Mesendoderm (in vitro differentiated cells): ENCODE data around the gene ZSWIM6.

Source experiments
- DNase-seq: peaks from one replicate; pipeline ENCODE4 v3.0.0; 2013
- H2AK5ac ChIP-seq: 2 replicates; pipeline ENCODE4 v1.6.1; 2013; ENCODE audit warnings: low read length, inconsistent platforms
- H2BK120ac ChIP-seq: 2 replicates; pipeline ENCODE4 v1.6.1; 2013; ENCODE audit warnings: low read depth, mild to moderate bottlenecking, low read length, moderate library complexity, mixed read lengths
- H2BK15ac ChIP-seq: replicated peaks from 2 replicates; pipeline ENCODE4 v1.6.1; 2013; ENCODE audit warnings: low read depth, mild to moderate bottlenecking, moderate library complexity
- H2BK5ac ChIP-seq: 2 replicates; pipeline ENCODE4 v1.6.1; 2013; ENCODE audit warnings: low read length, inconsistent platforms
- H3K18ac ChIP-seq: 2 replicates; pipeline ENCODE4 v1.6.1; 2013; ENCODE audit warnings: mild to moderate bottlenecking, low read length, mixed read lengths
- H3K23ac ChIP-seq: one replicate; pipeline ENCODE4 v1.6.1; 2013; ENCODE audit warnings: low read length
- H3K27ac ChIP-seq: 2 replicates; pipeline ENCODE4 v1.5.1; 2013; ENCODE audit warnings: low read depth, mild to moderate bottlenecking, inconsistent platforms, low read length, moderate library complexity
- H3K27me3 ChIP-seq: 2 replicates; pipeline ENCODE4 v1.6.1; 2013; ENCODE audit warnings: low read length, control low read depth, mild to moderate bottlenecking, inconsistent platforms; ENCODE audit not compliant: insufficient read depth, poor library complexity
- H3K36me3 ChIP-seq: 2 replicates; pipeline ENCODE4 v1.6.1; 2013; ENCODE audit warnings: low read length, inconsistent platforms; ENCODE audit not compliant: control insufficient read depth, insufficient read depth
- H3K4ac ChIP-seq: one replicate; pipeline ENCODE4 v1.6.1; 2013; ENCODE audit warnings: low read depth, mild to moderate bottlenecking, low read length, moderate library complexity
- H3K4me1 ChIP-seq: 2 replicates; pipeline ENCODE4 v1.6.1; 2013; ENCODE audit warnings: low read depth, low read length, inconsistent platforms; ENCODE audit not compliant: control insufficient read depth
- H3K4me2 ChIP-seq: 2 replicates; pipeline ENCODE4 v1.6.1; 2013; ENCODE audit warnings: low read length
- H3K4me3 ChIP-seq: 2 replicates; pipeline ENCODE4 v1.5.1; 2013; ENCODE audit warnings: mild to moderate bottlenecking, low read length
- H3K56ac ChIP-seq: one replicate; pipeline ENCODE4 v1.6.1; 2013; ENCODE audit warnings: low read length
- H3K79me1 ChIP-seq: 2 replicates; pipeline ENCODE4 v1.6.1; 2013; ENCODE audit warnings: low read length, inconsistent platforms
- H3K79me2 ChIP-seq: 2 replicates; pipeline ENCODE4 v1.6.1; 2013; ENCODE audit warnings: mild to moderate bottlenecking, low read length; ENCODE audit not compliant: control insufficient read depth, insufficient read depth
- H3K9ac ChIP-seq: 2 replicates; pipeline ENCODE4 v1.6.1; 2013; ENCODE audit warnings: low read length, inconsistent platforms
- H4K5ac ChIP-seq: one replicate; pipeline ENCODE4 v1.6.1; 2013; ENCODE audit warnings: low read length
- H4K8ac ChIP-seq: one replicate; pipeline ENCODE4 v1.6.1; 2013; ENCODE audit warnings: low read depth, mild to moderate bottlenecking, control low read depth, low read length, moderate library complexity
- WGBS: extraction: QIAGEN DNeasy Blood & Tissue Kit; methylation state at CpG from one replicate; pipeline ENCODE4 v1.1.7; 2013; ENCODE audit warnings: low lambda C conversion rate, missing lambda C conversion rate; ENCODE audit not compliant: insufficient coverage; ENCODE audit errors: extremely low coverage; 5-methylcytosine and 5-hydroxymethylcytosine counted together

The ZSWIM6 gene

GRCh38 chr5:61363401-61364114 is 31.5 kb downstream of the ZSWIM6 start:
- H3K27me3 ChIP-seq: no peaks in the 10 kb centered on the region
- no peak overlapping the region for H3K9ac ChIP-seq
- no peak overlapping the region for H3K4me2 ChIP-seq
- H2BK15ac ChIP-seq: no peak overlapping the region
- no peak overlapping the region for H3K4me3 ChIP-seq
- peaks cover 8% of the 10 kb centered on the region for H3K4me1 ChIP-seq
- H3K79me1 ChIP-seq: peaks cover 30% of the 10 kb centered on the region
- H3K18ac ChIP-seq: no peak overlapping the region
- no peak overlapping the region for H2BK5ac ChIP-seq
- no peak overlapping the region for H3K56ac ChIP-seq
- WGBS: no CpG with 5 or more reads among the region's 3 CpGs
- DNase-seq: no peak
- no peak overlapping the region for H4K5ac ChIP-seq
- peaks cover 38% of the 10 kb centered on the region for H3K79me2 ChIP-seq
- no peak overlapping the region for H2AK5ac ChIP-seq
- H2BK120ac ChIP-seq: no peak overlapping the region
- H3K36me3 ChIP-seq: no peaks in the 10 kb centered on the region
- H3K23ac ChIP-seq: no peak overlapping the region
- no peak overlapping the region for H3K4ac ChIP-seq
- H4K8ac ChIP-seq: no peak overlapping the region
- H3K27ac ChIP-seq: no peak overlapping the region

- Histone ChIP-seq H3K18ac (no peak overlapping the region), H2BK120ac (no peak overlapping the region), H4K8ac (no peak overlapping the region), H3K4me1 (no peaks in the 10 kb centered on the region), H3K27ac (no peak overlapping the region), H3K4ac (no peak overlapping the region), H3K23ac (no peak overlapping the region), H3K79me1 (peaks cover 28% of the 10 kb centered on the region), H3K4me3 (no peak overlapping the region), H2AK5ac (no peak overlapping the region), H2BK15ac (no peak overlapping the region), H3K27me3 (no peaks in the 10 kb centered on the region), H3K36me3 (no peaks in the 10 kb centered on the region), H3K56ac (no peak overlapping the region), H3K4me2 (no peak overlapping the region), H3K79me2 (peaks cover 26% of the 10 kb centered on the region), H4K5ac (no peak overlapping the region), H3K9ac (no peak overlapping the region), H2BK5ac (no peak overlapping the region)
- WGBS: no CpG with 5 or more reads among the region's 7 CpGs
- no peak for DNase-seq
These were observed 34.6 kb downstream of the ZSWIM6 start for GRCh38 chr5:61366497-61367240.

- H2BK15ac ChIP-seq: no peak overlapping the region
- no peak overlapping the region for H3K4me3 ChIP-seq
- no peak overlapping the region for H2AK5ac ChIP-seq
- no peak overlapping the region for H3K9ac ChIP-seq
- no peak overlapping the region for H3K23ac ChIP-seq
- no peak overlapping the region for H2BK120ac ChIP-seq
- H3K79me1 ChIP-seq: peaks cover 17% of the 10 kb centered on the region
- H3K4me1 ChIP-seq: no peaks in the 10 kb centered on the region
- no peak overlapping the region for H3K4ac ChIP-seq
- no peak overlapping the region for H4K5ac ChIP-seq
- H2BK5ac ChIP-seq: no peak overlapping the region
- DNase-seq: no peak
- no peak overlapping the region for H3K27ac ChIP-seq
- peaks cover 22% of the 10 kb centered on the region for H3K79me2 ChIP-seq
- no CpG with 5 or more reads among the region's 2 CpGs for WGBS
- H3K27me3 ChIP-seq: no peaks in the 10 kb centered on the region
- no peak overlapping the region for H3K18ac ChIP-seq
- H3K36me3 ChIP-seq: no peaks in the 10 kb centered on the region
- no peak overlapping the region for H3K56ac ChIP-seq
- no peak overlapping the region for H3K4me2 ChIP-seq
- no peak overlapping the region for H4K8ac ChIP-seq
These were observed 38.4 kb downstream of the ZSWIM6 start for GRCh38 chr5:61370506-61370905.

GRCh38 chr5:61371474-61371873 is 39.4 kb downstream of the ZSWIM6 start:
- no peak overlapping the region for H4K5ac ChIP-seq
- no peak overlapping the region for H2AK5ac ChIP-seq
- 100% methylated on average over 2 of the region's 5 CpGs for WGBS
- no peak overlapping the region for H3K4ac ChIP-seq
- peak; percentile 55 for DNase-seq
- no peak overlapping the region for H3K56ac ChIP-seq
- no peak overlapping the region for H3K9ac ChIP-seq
- no peak overlapping the region for H3K4me2 ChIP-seq
- no peaks in the 10 kb centered on the region for H3K36me3 ChIP-seq
- no peak overlapping the region for H3K23ac ChIP-seq
- peaks cover 15% of the 10 kb centered on the region for H3K79me1 ChIP-seq
- no peak overlapping the region for H3K27ac ChIP-seq
- H2BK5ac ChIP-seq: no peak overlapping the region
- no peak overlapping the region for H3K4me3 ChIP-seq
- no peaks in the 10 kb centered on the region for H3K4me1 ChIP-seq
- H4K8ac ChIP-seq: no peak overlapping the region
- no peak overlapping the region for H2BK15ac ChIP-seq
- H3K79me2 ChIP-seq: peaks cover 19% of the 10 kb centered on the region
- no peak overlapping the region for H2BK120ac ChIP-seq
- H3K27me3 ChIP-seq: no peaks in the 10 kb centered on the region
- H3K18ac ChIP-seq: no peak overlapping the region

DNA sequence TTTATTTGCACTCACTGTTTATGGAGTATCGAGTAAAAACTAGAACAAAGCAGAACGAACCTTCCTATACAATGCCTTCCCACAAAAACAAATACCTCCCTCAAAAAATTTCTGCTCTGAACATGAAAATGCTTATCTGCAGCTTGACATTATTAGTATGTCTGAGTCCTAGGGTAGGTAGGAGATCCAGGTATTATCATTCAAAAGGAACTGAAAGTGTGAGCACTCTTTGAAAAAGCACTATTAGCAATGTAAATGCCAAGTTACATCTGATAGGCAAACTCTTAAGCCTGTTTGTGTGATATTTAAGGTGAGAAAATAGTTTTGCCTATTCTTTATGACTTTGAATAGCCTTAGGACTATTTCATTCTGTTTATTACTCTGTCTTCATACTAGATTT is 47.6 kb downstream of the ZSWIM6 start:
- no peak overlapping the region for H3K4ac ChIP-seq
- peaks cover 2% of the 10 kb centered on the region for H3K4me1 ChIP-seq
- no peak overlapping the region for H4K8ac ChIP-seq
- no peak overlapping the region for H3K23ac ChIP-seq
- H2AK5ac ChIP-seq: no peak overlapping the region
- no peak overlapping the region for H3K9ac ChIP-seq
- DNase-seq: no peak
- no CpG with 5 or more reads among the region's 2 CpGs for WGBS
- no peak overlapping the region for H3K4me3 ChIP-seq
- no peak overlapping the region for H2BK15ac ChIP-seq
- H2BK5ac ChIP-seq: no peak overlapping the region
- H3K18ac ChIP-seq: no peak overlapping the region
- no peak overlapping the region for H3K56ac ChIP-seq
- peaks cover 7% of the 10 kb centered on the region for H3K79me2 ChIP-seq
- no peak overlapping the region for H2BK120ac ChIP-seq
- H4K5ac ChIP-seq: no peak overlapping the region
- no peaks in the 10 kb centered on the region for H3K27me3 ChIP-seq
- H3K27ac ChIP-seq: no peak overlapping the region
- H3K79me1 ChIP-seq: peaks cover 4% of the 10 kb centered on the region
- no peak overlapping the region for H3K4me2 ChIP-seq
- H3K36me3 ChIP-seq: no peaks in the 10 kb centered on the region
